ENCODE results near the gene TCTN3. TPM values are rescaled to one million over a fixed set of nuclear protein-coding genes. Genes with fewer than 3 reads are reported as not detected.
"Not testable (repeated sequence)": the region's sequence is repeated elsewhere in the genome, so short reads cannot be mapped to it uniquely, and the experiment has no call there.

TCTN3 gene
- total RNA-seq, 2 experiments from 2014 or later: 16.2 to 21.4 TPM

- H3K27me3 Mint-ChIP-seq: no peaks in the 10 kb centered on the region
- H3K9me3 Mint-ChIP-seq: no peaks in the 10 kb centered on the region
- peaks cover 22% of the 10 kb centered on the region for H3K36me3 Mint-ChIP-seq
- peaks cover 11% of the 10 kb centered on the region for H3K4me1 Mint-ChIP-seq
- H3K27ac Mint-ChIP-seq: no peak overlapping the region
- ATAC-seq (ENCODE audit: low read depth) (no peak), DNase-seq (no peak)
- H3K4me3 Mint-ChIP-seq: no peak overlapping the region
- POLR2A ChIA-PET: no interaction called here
Observed at GRCh38 chr10:95640891-95641315, 52.8 kb downstream of the TCTN3 start.

- no peaks in the 10 kb centered on the region for H3K27me3 Mint-ChIP-seq
- ATAC-seq (ENCODE audit: low read depth) (no peak), DNase-seq (no peak)
- H3K9me3 Mint-ChIP-seq: no peaks in the 10 kb centered on the region
- no peaks in the 10 kb centered on the region for H3K4me1 Mint-ChIP-seq
- POLR2A ChIA-PET: no interaction called here
- H3K27ac Mint-ChIP-seq: no peak overlapping the region
- H3K4me3 Mint-ChIP-seq: no peak overlapping the region
- peaks cover 38% of the 10 kb centered on the region for H3K36me3 Mint-ChIP-seq
Observed at GRCh38 chr10:95637911-95638310, 55.8 kb downstream of the TCTN3 start.

GRCh38 chr10:95637140-95637539 lies 56.6 kb downstream of the TCTN3 start:
- H3K9me3 Mint-ChIP-seq: no peaks in the 10 kb centered on the region
- H3K27me3 Mint-ChIP-seq: no peaks in the 10 kb centered on the region

GRCh38 chr10:95635319-95635733 lies 58.4 kb downstream of the TCTN3 start:
- Mint-ChIP-seq H3K9me3 (no peaks in the 10 kb centered on the region), H3K27me3 (no peaks in the 10 kb centered on the region), H3K36me3 (peaks cover 47% of the 10 kb centered on the region)

More at GRCh38 chr10:95637140-95637539, 56.6 kb downstream of the TCTN3 start:
- no peak overlapping the region for H3K27ac Mint-ChIP-seq
- POLR2A ChIA-PET: no interaction called here
- no peak overlapping the region for H3K4me3 Mint-ChIP-seq
- no peak for ATAC-seq (ENCODE audit: low read depth)
- no peaks in the 10 kb centered on the region for H3K4me1 Mint-ChIP-seq
- H3K36me3 Mint-ChIP-seq: peaks cover 42% of the 10 kb centered on the region
- DNase-seq: no peak

GRCh38 chr10:95628786-95629185 lies 64.9 kb downstream of the TCTN3 start:
- POLR2A ChIA-PET: no interaction called here
- no peak overlapping the region for H3K4me3 Mint-ChIP-seq
- no peak for ATAC-seq (ENCODE audit: low read depth)
- peaks cover 6% of the 10 kb centered on the region for H3K4me1 Mint-ChIP-seq
- DNase-seq: no peak
- peaks cover 31% of the 10 kb centered on the region for H3K36me3 Mint-ChIP-seq
- H3K27ac Mint-ChIP-seq: no peak overlapping the region
- no peaks in the 10 kb centered on the region for H3K27me3 Mint-ChIP-seq
- no peaks in the 10 kb centered on the region for H3K9me3 Mint-ChIP-seq

More at GRCh38 chr10:95635319-95635733, 58.4 kb downstream of the TCTN3 start:
- no peak for DNase-seq
- Mint-ChIP-seq H3K4me1 (no peaks in the 10 kb centered on the region), H3K27ac (no peak overlapping the region), H3K4me3 (no peak overlapping the region)
- ATAC-seq (ENCODE audit: low read depth): no peak
- POLR2A ChIA-PET: no interaction called here

GRCh38 chr10:95626500-95626899 lies 67.2 kb downstream of the TCTN3 start:
- no peak overlapping the region for H3K27ac Mint-ChIP-seq
- peaks cover 6% of the 10 kb centered on the region for H3K4me1 Mint-ChIP-seq
- no peaks in the 10 kb centered on the region for H3K27me3 Mint-ChIP-seq
- no peak overlapping the region for H3K4me3 Mint-ChIP-seq
- H3K9me3 Mint-ChIP-seq: no peaks in the 10 kb centered on the region
- POLR2A ChIA-PET: no interaction called here
- no peak for ATAC-seq (ENCODE audit: low read depth)
- peaks cover 16% of the 10 kb centered on the region for H3K36me3 Mint-ChIP-seq
- no peak for DNase-seq

- H3K4me1 Mint-ChIP-seq; H3K27ac Mint-ChIP-seq; POLR2A ChIA-PET; DNase-seq; H3K4me3 Mint-ChIP-seq; ATAC-seq (ENCODE audit: low read depth); H3K27me3 Mint-ChIP-seq; H3K9me3 Mint-ChIP-seq: not testable (repeated sequence)
- H3K36me3 Mint-ChIP-seq: peaks cover 30% of the 10 kb centered on the region
Observed at GRCh38 chr10:95620415-95620814, 73.3 kb downstream of the TCTN3 start.

- no peaks in the 10 kb centered on the region for H3K4me1 Mint-ChIP-seq
- no peak overlapping the region for H3K27ac Mint-ChIP-seq
- peaks cover 33% of the 10 kb centered on the region for H3K36me3 Mint-ChIP-seq
- H3K4me3 Mint-ChIP-seq: no peak overlapping the region
- ATAC-seq (ENCODE audit: low read depth): no peak
- POLR2A ChIA-PET: no interaction called here
- DNase-seq: no peak
- H3K27me3 Mint-ChIP-seq: no peaks in the 10 kb centered on the region
- H3K9me3 Mint-ChIP-seq: no peaks in the 10 kb centered on the region
Observed at GRCh38 chr10:95618101-95618500, 75.6 kb downstream of the TCTN3 start.

GRCh38 chr10:95616446-95616845 lies 77.3 kb downstream of the TCTN3 start:
- POLR2A ChIA-PET: no interaction called here
- no peaks in the 10 kb centered on the region for H3K27me3 Mint-ChIP-seq
- H3K4me3 Mint-ChIP-seq: no peak overlapping the region
- no peaks in the 10 kb centered on the region for H3K4me1 Mint-ChIP-seq
- peaks cover 35% of the 10 kb centered on the region for H3K36me3 Mint-ChIP-seq
- H3K27ac Mint-ChIP-seq: no peak overlapping the region
- H3K9me3 Mint-ChIP-seq: no peaks in the 10 kb centered on the region
- DNase-seq: no peak
- ATAC-seq (ENCODE audit: low read depth): no peak

Other genes starting within 250 kb of the TCTN3 start
- under 1 TPM; 0.71 to 0.72 TPM for gene SORBS1, start 132.6 kb downstream of the TCTN3 start, total RNA-seq
- gene ALDH18A1, start 37.2 kb downstream of the TCTN3 start, total RNA-seq: 10 to 100 TPM; 46.8 to 48.7 TPM
- gene ENTPD1, start 62.2 kb upstream of the TCTN3 start, total RNA-seq: 10 to 100 TPM; 10.9 to 11.6 TPM
- gene CC2D2B, start 214.0 kb upstream of the TCTN3 start, total RNA-seq: under 1 TPM in 1 of 2 experiments, not detected in 1; 0.48 TPM